Activated gamma-delta T cell (primary cell): ENCODE results near the gene RPS6KA2.

ENCODE experiments used
- DNase-seq: peaks from one replicate; lab custom pipeline; 2025; lab: John Stamatoyannopoulos, UW
- total RNA-seq, 2 donors: gene quantifications; one replicate each; lab custom pipeline; 2026; lab: John Stamatoyannopoulos, UW

Gene RPS6KA2
- total RNA-seq: 16.4 to 20.6 reads per million in 2 donors

DNA sequence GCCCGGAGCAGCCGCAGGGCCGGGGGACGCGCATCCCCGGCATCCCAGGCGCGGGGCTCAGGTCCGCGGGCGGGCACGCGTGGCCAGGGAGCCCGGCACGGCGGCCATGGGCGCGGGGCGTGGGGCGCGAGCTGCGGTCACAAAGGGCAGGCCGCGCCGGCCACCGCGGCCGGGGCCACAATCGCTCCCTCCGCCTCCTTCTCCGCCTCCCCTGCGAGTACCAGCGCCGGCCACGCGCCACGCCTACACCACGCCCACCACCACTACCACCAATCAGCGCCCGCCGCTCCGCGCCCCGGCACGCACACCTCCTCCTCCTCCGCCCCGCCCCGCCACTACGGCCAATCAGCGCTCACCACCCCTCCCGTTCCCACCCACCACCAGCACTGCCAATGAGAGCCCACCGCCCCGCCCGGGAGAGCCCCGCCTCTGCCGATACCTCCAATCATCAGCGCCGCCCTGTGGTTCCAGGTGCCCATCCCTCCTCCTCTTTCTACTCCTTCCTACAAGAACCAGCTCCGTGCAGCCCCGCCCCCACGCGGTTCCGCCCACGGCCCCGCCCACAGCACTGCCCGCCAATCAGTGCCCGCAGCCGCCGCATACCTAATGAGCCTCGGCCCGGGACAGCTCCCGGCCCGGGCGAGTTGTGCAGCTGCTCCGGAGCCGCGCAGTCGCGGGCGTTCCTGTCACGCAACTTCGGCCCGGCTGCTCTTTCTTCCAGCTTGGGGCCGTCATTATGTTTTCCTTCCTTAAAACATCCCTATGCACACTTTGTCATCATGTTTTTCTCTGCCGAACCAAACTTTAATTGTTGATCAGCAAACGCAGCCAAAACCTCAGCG lies at the start of gene RPS6KA2:
Gene RPS6KA2, minus strand, starts transcription at position 219 of the 842 bp plus-strand sequence. CDS start 232 bp downstream, outside the sequence.
- peak; percentile 100 for DNase-seq

DNA sequence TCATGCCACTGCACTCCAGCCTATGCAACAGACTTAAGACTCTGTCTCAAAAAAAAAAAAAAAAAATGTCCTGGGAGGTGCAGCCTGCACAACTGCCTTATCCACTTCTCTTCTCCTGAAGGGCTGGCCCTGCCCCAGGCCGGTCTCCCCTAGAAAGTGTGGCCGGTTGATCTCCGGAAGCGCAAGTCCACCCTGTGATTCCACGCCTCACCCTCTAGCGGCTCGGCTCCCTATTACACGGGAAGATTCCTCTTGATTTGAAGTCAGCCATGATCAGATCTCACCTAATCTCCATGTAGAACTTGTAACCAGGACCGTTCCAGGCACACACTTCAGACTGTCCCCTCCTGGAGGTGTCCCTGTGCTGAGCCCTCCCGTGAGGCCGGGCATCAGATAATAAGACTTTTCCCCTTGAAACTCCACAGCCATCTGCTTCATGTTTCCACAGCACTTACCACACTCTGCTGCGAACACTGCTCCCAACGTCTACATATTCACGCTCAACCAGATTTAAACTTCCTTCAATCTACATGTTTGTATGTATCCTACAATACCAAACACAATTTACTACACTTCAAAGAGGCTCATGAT lies 49.3 kb upstream of the RPS6KA2 start:
- DNase-seq: no peak

- DNase-seq: no peak
Measured at GRCh38 chr6:166675736-166676135, 48.7 kb upstream of the RPS6KA2 start.

- DNase-seq: no peak
Measured at GRCh38 chr6:166673309-166673708, 46.3 kb upstream of the RPS6KA2 start.

DNA sequence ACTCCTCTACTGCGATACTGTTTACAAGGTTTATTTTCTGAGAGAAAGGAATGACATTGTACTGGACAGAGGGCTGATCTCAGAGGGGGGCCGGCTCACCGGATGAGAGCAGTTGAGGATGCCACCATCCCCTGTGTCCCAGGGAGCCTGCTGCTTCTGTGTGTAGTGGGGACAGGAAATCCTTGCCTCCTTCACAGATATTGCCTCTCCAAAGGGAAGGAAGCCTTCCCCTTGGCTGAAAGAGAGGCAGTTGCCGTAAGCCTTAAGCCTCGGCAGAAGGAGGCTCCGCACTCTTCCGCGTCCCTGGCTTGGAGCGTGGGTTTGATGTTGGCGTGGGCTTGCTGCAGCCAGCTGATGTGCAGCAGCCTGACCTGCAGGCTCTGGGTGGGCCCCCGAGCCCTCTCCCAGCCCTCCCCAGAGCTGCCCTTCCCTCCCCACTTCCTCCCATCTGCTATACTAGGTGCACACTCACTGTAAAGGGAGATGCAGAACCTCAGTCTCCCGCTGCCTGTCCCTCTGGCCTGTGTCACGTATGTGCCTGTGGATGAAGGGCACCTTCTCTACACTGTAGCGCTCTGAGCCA lies 45.7 kb upstream of the RPS6KA2 start:
- DNase-seq: no peak

- DNase-seq: no peak
Measured at GRCh38 chr6:166672146-166672545, 45.1 kb upstream of the RPS6KA2 start.

- DNase-seq: no peak
Measured at GRCh38 chr6:166671434-166672081, 44.5 kb upstream of the RPS6KA2 start.

DNA sequence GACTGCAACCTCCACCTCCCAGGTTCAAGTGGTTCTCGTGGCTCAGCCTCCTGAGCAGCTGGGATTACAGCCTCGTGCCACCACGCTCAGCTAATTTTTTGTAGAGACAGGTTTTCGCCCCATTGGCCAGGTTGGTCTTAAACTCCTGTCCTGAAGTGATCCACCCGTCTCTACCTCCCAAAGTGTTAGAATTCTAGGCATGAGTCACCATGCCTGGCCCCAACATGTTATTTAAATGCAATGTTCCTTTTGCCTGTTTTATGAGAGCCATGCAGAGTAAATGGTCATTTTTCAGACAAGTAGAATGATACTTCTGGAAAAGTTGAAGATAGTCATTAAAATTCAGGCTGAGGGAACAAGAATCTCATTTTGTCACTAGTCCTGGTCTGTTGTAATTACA lies 43.8 kb upstream of the RPS6KA2 start:
- DNase-seq: no peak

DNA sequence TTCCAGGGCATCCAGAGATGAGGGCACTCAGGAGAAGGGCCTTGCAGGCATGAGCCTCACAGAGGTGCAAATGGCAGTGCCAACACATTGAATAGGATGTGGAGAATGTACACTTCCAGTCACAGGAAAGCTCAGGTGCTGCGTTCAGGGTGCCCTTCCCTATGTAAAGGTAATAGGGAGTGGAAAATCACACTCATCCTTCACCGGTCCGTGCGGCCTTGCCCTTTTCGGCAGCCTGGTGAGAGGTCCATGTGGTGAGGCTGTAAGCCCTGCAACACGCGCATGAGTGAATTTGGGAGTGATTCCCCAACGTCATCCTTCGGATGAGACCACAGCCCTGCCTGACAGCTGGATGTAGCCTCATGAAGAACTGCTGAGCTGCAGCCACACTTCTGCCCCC lies 43.0 kb upstream of the RPS6KA2 start:
- DNase-seq: no peak

DNA sequence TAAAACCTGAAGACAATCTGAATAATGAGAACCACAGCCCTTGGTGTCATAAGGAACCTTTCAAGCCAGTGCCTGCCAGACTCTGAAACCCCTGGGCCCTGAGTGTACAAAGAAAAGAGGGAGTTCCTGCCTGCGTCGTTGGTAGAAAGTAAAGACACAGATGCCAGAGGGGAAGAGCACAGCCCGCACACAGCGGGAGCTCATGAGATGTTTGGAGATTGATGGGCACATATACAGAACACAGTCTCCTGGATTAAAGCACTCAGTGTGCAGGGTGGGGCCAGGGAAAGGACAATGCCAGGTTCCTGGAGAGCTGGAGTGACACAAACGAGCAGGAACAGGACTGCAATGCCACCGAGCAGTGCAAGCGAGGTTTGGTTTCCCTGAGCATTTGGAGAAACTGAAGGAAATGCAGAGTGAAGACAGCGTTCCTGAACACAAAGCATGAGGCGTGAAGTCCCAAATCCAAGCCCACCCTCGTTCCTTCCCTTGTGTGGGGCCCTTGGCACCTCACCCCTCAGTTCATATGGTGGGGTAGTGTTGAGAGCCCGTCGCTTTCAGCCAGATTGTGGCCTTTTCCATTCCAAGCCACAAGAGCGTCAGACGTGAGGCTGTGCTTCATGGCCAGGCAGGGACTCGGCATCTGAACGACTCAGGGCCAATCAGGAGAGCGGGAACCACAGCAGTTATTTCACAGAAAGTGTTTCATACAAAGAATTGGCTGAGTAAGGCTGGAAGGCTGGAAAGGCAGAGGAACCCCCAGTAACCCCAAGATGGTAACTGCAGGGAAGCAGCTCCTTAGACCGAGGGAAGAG lies 41.0 kb upstream of the RPS6KA2 start:
- DNase-seq: no peak

DNA sequence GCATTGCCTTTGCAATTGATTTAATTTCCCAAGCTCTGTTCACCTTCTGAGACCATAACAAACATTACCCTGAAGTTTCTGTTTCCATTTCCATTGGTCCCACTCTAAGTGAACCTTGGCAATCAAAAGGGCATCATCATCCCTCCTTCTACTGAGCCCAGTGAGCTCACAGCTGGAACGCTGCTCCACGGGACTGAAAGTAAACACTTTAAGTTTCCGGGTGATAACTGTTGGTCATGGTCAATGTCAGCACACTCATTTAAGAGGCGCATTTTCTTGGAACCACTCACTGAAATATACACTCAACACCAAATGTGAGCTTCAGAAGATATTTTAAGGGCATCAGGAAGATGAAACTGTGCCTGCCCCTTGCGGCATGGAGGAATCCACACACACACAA lies 37.1 kb upstream of the RPS6KA2 start:
- DNase-seq: no peak

- no peak for DNase-seq
Measured at GRCh38 chr6:166663568-166663967, 36.5 kb upstream of the RPS6KA2 start.

DNA sequence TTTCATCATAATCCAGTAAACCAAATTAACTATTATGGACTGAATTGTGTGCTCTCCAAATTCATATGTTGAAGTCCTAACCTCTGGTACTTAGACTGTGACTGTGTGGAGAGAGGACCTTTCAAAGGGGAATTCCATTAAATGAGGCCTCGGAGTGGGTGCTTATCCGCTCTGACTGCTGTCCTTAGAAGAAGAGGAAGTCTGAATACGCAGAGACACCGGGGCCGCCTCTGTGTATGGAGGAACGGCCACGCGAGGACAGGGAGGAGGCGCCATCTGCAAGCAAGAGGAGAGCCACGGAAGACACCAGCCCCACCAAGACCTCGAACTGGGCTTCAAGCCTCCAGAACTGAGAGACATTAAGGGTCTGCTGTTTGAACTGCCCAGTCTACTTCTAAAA lies 35.6 kb upstream of the RPS6KA2 start:
- DNase-seq: no peak

- no peak for DNase-seq
Measured at GRCh38 chr6:166661327-166662085, 34.5 kb upstream of the RPS6KA2 start.

- no peak for DNase-seq
Measured at GRCh38 chr6:166660157-166660688, 33.2 kb upstream of the RPS6KA2 start.

DNA sequence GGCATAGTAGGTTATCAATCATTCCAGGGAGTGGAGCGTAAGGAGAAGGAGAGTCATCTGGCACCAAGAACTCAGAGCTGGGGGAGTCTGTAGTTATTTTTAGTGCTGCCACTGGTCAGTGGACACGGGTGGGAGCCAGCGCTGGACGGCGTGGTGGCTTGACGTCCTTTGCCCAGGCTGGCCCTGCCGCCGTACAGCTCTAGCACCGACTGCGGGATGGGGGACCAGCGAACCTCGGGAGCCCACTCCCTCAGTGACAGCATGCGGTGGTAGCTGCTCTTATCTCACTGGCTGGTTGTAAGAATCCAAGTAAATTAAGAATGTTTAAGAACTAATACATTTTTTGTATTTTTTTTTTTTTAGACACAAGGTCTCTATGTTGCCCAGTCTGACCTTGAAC lies 32.5 kb upstream of the RPS6KA2 start:
- no peak for DNase-seq

- DNase-seq: no peak
Measured at GRCh38 chr6:166658792-166659150, 31.7 kb upstream of the RPS6KA2 start.

- no peak for DNase-seq
Measured at GRCh38 chr6:166658115-166658791, 31.2 kb upstream of the RPS6KA2 start.

DNA sequence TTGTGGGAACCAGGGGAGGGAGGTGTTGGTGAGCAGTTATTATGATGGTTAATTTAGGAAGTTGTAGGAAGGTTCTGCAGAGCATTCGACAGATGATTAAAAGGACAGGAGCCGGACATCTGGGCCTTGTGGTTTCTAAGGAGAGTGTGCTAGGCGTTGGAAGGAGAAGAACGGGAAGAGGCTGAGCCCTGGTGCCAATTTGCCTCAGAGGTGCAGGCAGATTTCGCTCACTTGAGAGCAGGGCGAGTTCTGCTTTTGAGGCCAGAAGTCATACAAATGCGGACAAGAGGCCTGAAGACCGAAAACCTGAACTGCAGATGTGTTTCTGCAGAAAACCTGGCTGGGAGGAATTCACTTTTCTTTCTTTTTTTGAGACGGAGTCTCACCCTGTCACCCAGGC lies 30.5 kb upstream of the RPS6KA2 start:
- no peak for DNase-seq
